ENCODE measurements around the gene STIP1. TPM values are rescaled to one million over a fixed set of nuclear protein-coding genes. Genes with fewer than 3 reads are reported as not detected.
A peak's percentile ranks its signal among the peaks of the same experiment; 100 is the strongest.

Gene STIP1
- total RNA-seq, 4 donors from 2014 or later = 81.6 to 116 (median 104) TPM

DNA sequence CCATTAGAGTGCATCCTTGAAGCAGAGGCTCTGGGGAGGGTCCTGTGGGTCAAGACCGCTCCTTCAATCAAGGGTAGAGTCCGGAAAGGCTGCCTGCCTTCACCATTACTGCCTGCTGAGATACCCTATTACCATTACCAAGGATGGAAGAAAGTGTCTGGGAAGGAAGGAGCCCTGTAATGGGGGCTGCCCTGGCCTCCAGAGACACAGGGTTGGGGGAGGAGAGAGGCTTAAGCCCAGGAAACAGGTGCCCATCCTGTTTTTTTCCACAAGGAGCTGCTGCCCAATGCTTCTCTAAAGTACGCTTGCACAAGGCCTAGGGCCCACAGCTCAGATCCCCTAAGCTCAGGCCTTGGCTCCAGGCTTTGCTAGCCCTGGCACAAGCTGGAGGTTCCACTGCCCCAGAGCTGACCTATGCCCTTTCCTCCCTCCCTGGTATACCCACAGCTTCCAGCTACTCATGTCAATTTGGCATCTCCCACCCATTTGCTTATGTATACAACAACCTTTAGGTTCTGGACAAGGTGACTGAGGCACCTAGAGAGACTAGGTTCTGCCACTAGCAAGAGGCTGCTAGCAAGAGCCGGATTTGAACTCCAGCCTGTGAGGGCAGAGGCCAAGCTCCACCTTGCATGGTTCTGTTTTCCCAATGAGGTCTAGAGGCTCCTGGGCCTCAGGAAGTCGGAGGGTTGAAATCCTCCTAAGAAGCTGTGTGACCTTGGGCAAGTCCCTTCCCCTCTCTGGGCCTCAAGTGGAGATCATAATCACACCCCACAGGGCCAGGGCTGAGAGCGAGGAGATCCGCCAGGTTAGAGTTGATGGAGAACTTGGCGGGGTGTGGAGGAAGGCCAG, 63.8 kb downstream of the STIP1 start:
- Histone ChIP-seq H3K4me3 (no peak overlapping the region), H3K27me3 (no peaks in the 10 kb centered on the region), H3K27ac (no peak overlapping the region), H3K36me3 (peaks cover 0 to 13% (median 6%) of the 10 kb centered on the region in 3 donors), H3K4me1 (peaks cover 41 to 75% (median 55%) of the 10 kb centered on the region in 3 donors), H3K9me3 (no peaks in the 10 kb centered on the region)
- intact Hi-C loops (cut with DNase I) = no loop called here
- TF ChIP-seq POLR2A (IDR thresholded peaks at IDR 0.05) = no peak
- TF ChIP-seq, protein P1, sequence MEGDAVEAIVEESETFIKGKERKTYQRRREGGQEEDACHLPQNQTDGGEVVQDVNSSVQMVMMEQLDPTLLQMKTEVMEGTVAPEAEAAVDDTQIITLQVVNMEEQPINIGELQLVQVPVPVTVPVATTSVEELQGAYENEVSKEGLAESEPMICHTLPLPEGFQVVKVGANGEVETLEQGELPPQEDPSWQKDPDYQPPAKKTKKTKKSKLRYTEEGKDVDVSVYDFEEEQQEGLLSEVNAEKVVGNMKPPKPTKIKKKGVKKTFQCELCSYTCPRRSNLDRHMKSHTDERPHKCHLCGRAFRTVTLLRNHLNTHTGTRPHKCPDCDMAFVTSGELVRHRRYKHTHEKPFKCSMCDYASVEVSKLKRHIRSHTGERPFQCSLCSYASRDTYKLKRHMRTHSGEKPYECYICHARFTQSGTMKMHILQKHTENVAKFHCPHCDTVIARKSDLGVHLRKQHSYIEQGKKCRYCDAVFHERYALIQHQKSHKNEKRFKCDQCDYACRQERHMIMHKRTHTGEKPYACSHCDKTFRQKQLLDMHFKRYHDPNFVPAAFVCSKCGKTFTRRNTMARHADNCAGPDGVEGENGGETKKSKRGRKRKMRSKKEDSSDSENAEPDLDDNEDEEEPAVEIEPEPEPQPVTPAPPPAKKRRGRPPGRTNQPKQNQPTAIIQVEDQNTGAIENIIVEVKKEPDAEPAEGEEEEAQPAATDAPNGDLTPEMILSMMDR (IDR thresholded peaks at IDR 0.05) = no peak
- DNase-seq = no peak
- 83 to 93% methylated on average over 3 to 4 of the region's 8 CpGs for WGBS, 2 donors

DNA sequence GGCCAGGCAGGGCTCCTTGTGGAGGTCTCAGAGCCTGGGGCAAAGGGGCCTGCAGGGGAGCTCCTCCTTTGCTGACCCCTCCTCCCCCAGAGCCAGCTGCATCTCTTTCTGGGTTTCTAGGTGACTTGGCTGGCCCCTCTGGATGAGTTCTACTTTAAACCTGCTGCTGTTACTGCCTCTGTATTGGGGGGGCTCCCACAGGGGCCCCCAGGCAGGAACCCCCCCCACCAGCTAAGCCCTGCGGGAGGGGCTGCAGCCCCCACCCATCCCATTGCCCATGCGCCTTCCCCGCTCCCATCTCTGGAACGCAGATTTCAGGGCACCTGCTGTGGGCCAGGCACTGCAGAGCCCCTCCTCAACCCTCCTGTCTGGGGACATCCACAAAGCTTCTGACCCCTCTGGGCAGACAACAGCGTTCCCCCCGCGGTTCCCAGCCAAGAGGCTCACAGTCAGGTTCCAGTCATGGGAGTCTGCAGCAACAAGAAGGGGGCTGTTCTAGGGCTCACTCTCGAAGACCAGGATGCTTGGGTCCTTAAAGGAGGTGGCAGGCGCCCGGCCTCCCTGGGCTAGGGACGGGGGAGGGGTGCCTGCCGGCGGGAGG, 64.5 kb downstream of the STIP1 start:
- Histone ChIP-seq H3K9me3 (no peaks in the 10 kb centered on the region), H3K27ac (peak overlapping the region; percentile 81 to 91 (median 89)), H3K36me3 (peaks cover 0 to 17% (median 11%) of the 10 kb centered on the region in 3 donors), H3K27me3 (no peaks in the 10 kb centered on the region), H3K4me3 (peak overlapping the region; percentile 73 to 94 (median 76)), H3K4me1 (peaks cover 33 to 68% (median 48%) of the 10 kb centered on the region in 3 donors)
- intact Hi-C loops (cut with DNase I) = no loop called here
- DNase-seq = no peak
- no CpG with 5 or more reads among the region's 13 CpGs for WGBS, 2 donors
- TF ChIP-seq POLR2A (IDR thresholded peaks at IDR 0.05) = no peak
- TF ChIP-seq, protein P1 (IDR thresholded peaks at IDR 0.05) = no peak

DNA sequence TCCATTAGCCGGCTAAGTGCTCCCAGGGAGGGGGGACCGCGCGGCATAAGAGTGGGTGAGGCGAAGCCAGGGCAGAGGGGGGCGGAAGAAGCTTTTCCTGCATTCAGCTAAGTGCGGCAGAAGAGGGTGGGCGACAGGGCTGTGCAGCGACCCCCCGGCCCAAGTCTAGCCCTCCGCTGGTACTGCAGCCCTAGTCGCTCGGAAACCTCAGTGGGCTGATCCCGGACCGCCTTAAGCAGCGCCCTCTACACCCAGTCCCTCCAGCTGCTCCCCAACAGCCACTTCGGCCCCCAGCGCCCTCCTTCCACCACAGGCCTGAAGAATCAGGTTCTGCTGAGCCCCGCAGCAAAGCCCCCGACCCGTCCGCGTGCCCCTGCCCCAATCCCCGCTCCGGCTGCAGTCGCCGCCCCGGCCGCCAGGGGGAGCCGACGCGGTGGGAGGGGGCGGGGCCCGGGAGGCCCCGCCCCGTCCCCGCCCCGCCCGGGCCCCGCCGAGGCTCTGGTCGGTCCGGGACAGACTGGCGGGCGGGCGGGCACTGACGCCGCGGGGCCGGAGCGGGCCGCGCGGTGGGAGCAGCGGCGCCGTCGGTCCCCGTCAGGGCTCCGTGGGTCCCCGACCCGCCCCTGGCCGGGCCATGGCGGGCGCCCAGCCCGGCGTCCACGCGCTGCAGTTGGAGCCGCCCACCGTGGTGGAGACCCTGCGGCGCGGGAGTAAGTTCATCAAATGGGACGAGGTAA, 65.2 kb downstream of the STIP1 start, which contains the start of gene PLCB3:
TSS of gene PLCB3 (plus strand) at position 515 of the 737 bp plus-strand sequence. CDS start at position 635, 120 bp downstream.
- H3K36me3 ChIP-seq = peaks cover 4 to 24% (median 13%) of the 10 kb centered on the region in 3 donors
- peak within 1 kb of the TSS; percentile 73 to 94 (median 76) for H3K4me3 ChIP-seq
- TF ChIP-seq POLR2A (IDR thresholded peaks at IDR 0.05) = peak in 3 of 4 donors; percentile 24 to 73 (median 38)
- TF ChIP-seq, protein P1 (IDR thresholded peaks at IDR 0.05) = peak; percentile 69 to 96 (median 90)
- intact Hi-C loops (cut with DNase I) = no loop called here
- 0% methylated on average over 1 of the region's 75 CpGs; no CpG with 5 or more reads in 1 of the 2 donors for WGBS, 2 donors
- peak within 1 kb of the TSS; percentile 81 to 91 (median 89) for H3K27ac ChIP-seq
- H3K27me3 ChIP-seq = no peaks in the 10 kb centered on the region
- DNase-seq = no peak
- H3K4me1 ChIP-seq = peaks cover 29 to 67% (median 44%) of the 10 kb centered on the region in 3 donors
- no peaks in the 10 kb centered on the region for H3K9me3 ChIP-seq

DNA sequence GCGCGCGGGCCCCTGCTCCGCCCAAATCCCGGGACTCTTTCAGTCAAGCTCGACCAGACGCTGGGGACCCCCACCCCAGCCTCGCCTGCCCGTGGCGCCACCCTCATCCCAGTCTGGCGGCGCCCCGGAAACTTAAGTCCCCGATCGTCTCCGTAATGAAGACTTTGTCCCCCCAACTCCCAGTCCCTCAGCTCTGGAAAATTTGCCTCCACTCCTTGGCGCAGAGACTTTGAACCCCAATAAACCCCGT, 65.7 kb downstream of the STIP1 start:
- Histone ChIP-seq H3K4me3 (peak overlapping the region; percentile 73 to 94 (median 76)), H3K36me3 (peaks cover 9 to 29% (median 13%) of the 10 kb centered on the region in 3 donors), H3K27ac (peak overlapping the region; percentile 81 to 91 (median 89)), H3K27me3 (no peaks in the 10 kb centered on the region), H3K4me1 (peaks cover 29 to 71% (median 44%) of the 10 kb centered on the region in 3 donors), H3K9me3 (no peaks in the 10 kb centered on the region)
- TF ChIP-seq, protein P1 (IDR thresholded peaks at IDR 0.05) = no peak
- no peak for TF ChIP-seq POLR2A (IDR thresholded peaks at IDR 0.05)
- intact Hi-C loops (cut with DNase I) = no loop called here
- WGBS, 2 donors = 0% methylated on average over 5 to 6 of the region's 18 CpGs
- no peak for DNase-seq
